ENCODE results near the gene GINS1. TPM values are rescaled to one million over a fixed set of nuclear protein-coding genes. Genes with fewer than 3 reads are reported as not detected.

GINS1 gene
- 53.9 and 56.5 TPM in 2 replicates for total RNA-seq
- long read RNA-seq, transcript GINS1-201 (7 exons, 3,249 nt): major isoform, 12 of 29 reads
- long read RNA-seq, partial matches to known transcripts: 6 of 29 reads
- long read RNA-seq, other reads (novel, unspliced or antisense): 11 of 29 reads

- peak; percentile 95 for DNase-seq (ENCODE audit: low read depth, low spot score)
- peaks cover 25% of the 10 kb centered on the region for H3K4me1 Mint-ChIP-seq
- TF ChIP-seq CTCF (conservative IDR thresholded peaks at IDR 0.05): no peak
- H3K27ac Mint-ChIP-seq (ENCODE audit: unreplicated experiment): peak within 1 kb of the TSS; percentile 96
- H3K27me3 Mint-ChIP-seq (ENCODE audit: low read depth): no peaks in the 10 kb centered on the region
- peaks cover 14% of the 10 kb centered on the region for H3K36me3 Mint-ChIP-seq (ENCODE audit: low read depth)
- H3K9me3 Mint-ChIP-seq: peaks cover 7% of the 10 kb centered on the region
- peak within 1 kb of the TSS; percentile 93 for H3K4me3 Mint-ChIP-seq
Observed at GRCh38 chr20:25407311-25408169, at the start of gene GINS1. GINS1 (plus strand) TSS chr20:25407673; CDS start chr20:25407821, 148 bp downstream.

GRCh38 chr20:25360631-25361286, 46.7 kb upstream of the GINS1 start:
- Mint-ChIP-seq H3K27ac (ENCODE audit: unreplicated experiment) (no peak overlapping the region), H3K36me3 (ENCODE audit: low read depth) (peaks cover 3% of the 10 kb centered on the region), H3K9me3 (no peaks in the 10 kb centered on the region), H3K4me1 (peaks cover 16% of the 10 kb centered on the region), H3K4me3 (no peak overlapping the region), H3K27me3 (ENCODE audit: low read depth) (no peaks in the 10 kb centered on the region)
- DNase-seq (ENCODE audit: low read depth, low spot score): no peak
- no peak for TF ChIP-seq CTCF (conservative IDR thresholded peaks at IDR 0.05)

- Mint-ChIP-seq H3K4me3 (no peak overlapping the region), H3K27me3 (ENCODE audit: low read depth) (no peaks in the 10 kb centered on the region), H3K4me1 (peaks cover 11% of the 10 kb centered on the region), H3K36me3 (ENCODE audit: low read depth) (peaks cover 3% of the 10 kb centered on the region), H3K9me3 (no peaks in the 10 kb centered on the region), H3K27ac (ENCODE audit: unreplicated experiment) (no peak overlapping the region)
- DNase-seq (ENCODE audit: low read depth, low spot score): no peak
- TF ChIP-seq CTCF (conservative IDR thresholded peaks at IDR 0.05): no peak
Observed at GRCh38 chr20:25361287-25361683, 46.2 kb upstream of the GINS1 start.

- peaks cover 18% of the 10 kb centered on the region for H3K36me3 Mint-ChIP-seq (ENCODE audit: low read depth)
- no peak for TF ChIP-seq CTCF (conservative IDR thresholded peaks at IDR 0.05)
- H3K9me3 Mint-ChIP-seq: peaks cover 3% of the 10 kb centered on the region
- peak overlapping the region; percentile 35 for H3K27ac Mint-ChIP-seq (ENCODE audit: unreplicated experiment)
- H3K27me3 Mint-ChIP-seq (ENCODE audit: low read depth): no peaks in the 10 kb centered on the region
- H3K4me1 Mint-ChIP-seq: no peaks in the 10 kb centered on the region
- DNase-seq (ENCODE audit: low read depth, low spot score): no peak
- no peak overlapping the region for H3K4me3 Mint-ChIP-seq
Observed at GRCh38 chr20:25364180-25364788, 43.2 kb upstream of the GINS1 start.

- Mint-ChIP-seq H3K4me1 (peaks cover under 1% of the 10 kb centered on the region), H3K4me3 (no peak overlapping the region), H3K27me3 (ENCODE audit: low read depth) (no peaks in the 10 kb centered on the region), H3K9me3 (peaks cover 3% of the 10 kb centered on the region), H3K36me3 (ENCODE audit: low read depth) (peaks cover 18% of the 10 kb centered on the region), H3K27ac (ENCODE audit: unreplicated experiment) (no peak overlapping the region)
- no peak for DNase-seq (ENCODE audit: low read depth, low spot score)
- TF ChIP-seq CTCF (conservative IDR thresholded peaks at IDR 0.05): no peak
Observed at GRCh38 chr20:25364879-25365699, 42.4 kb upstream of the GINS1 start.
